SU-DHL-6 (cell line): ENCODE results near the gene ANKRD63.

Source experiments
- H2AFZ ChIP-seq: fragments of 200-600 bp; sonication (generic); 2 replicates; pipeline ENCODE4 v1.6.1; 2014; ENCODE audit warnings: low read depth, mild to moderate bottlenecking, moderate library complexity, mixed read lengths, antibody characterized with exemption, low read length; ENCODE audit not compliant: severe bottlenecking
- H3F3A ChIP-seq: fragments of 200-600 bp; shearing (Covaris generic); 2 replicates; pipeline ENCODE4 v1.6.0; 2016; ENCODE audit warnings: antibody characterized with exemption, mild to moderate bottlenecking; ENCODE audit not compliant: insufficient read depth
- H3K27ac ChIP-seq: fragments of 200-600 bp; sonication (generic); 2 replicates; pipeline ENCODE4 v1.5.1; 2016; ENCODE audit warnings: low read depth, mild to moderate bottlenecking, low read length, moderate library complexity, mixed read lengths
- H3K27me3 ChIP-seq: fragments of 200-600 bp; sonication (generic), shearing (Covaris generic); 2 replicates; pipeline ENCODE4 v1.6.0; 2014; ENCODE audit warnings: mild to moderate bottlenecking, low read length
- H3K36me3 ChIP-seq: fragments of 200-600 bp; sonication (generic); 2 replicates; pipeline ENCODE4 v1.6.1; 2014; ENCODE audit warnings: mild to moderate bottlenecking, low read length, mixed read lengths
- H3K4me2 ChIP-seq: fragments of 300-600, 200-600 bp; shearing (Covaris generic), sonication (generic); 2 replicates; pipeline ENCODE4 v1.6.0; 2014; ENCODE audit warnings: low read length, low read depth, mild to moderate bottlenecking; ENCODE audit not compliant: poor library complexity, severe bottlenecking
- H3K4me3 ChIP-seq: fragments of 200-600 bp; sonication (generic); 2 replicates; pipeline ENCODE4 v1.5.1; 2014; ENCODE audit warnings: antibody characterized with exemption, low read length, mild to moderate bottlenecking, mixed read lengths; ENCODE audit not compliant: insufficient read depth, poor library complexity, severe bottlenecking
- H3K79me2 ChIP-seq: fragments of 200-600 bp; sonication (generic); 2 replicates; pipeline ENCODE4 v1.6.1; 2014; ENCODE audit warnings: mild to moderate bottlenecking, low read length, moderate library complexity; ENCODE audit not compliant: insufficient read depth
- H3K9ac ChIP-seq: fragments of 200-600 bp; sonication (generic); 2 replicates; pipeline ENCODE4 v1.7.0; 2014; ENCODE audit warnings: mild to moderate bottlenecking, low read length
- H3K9me2 ChIP-seq: fragments of 200-600 bp; sonication (generic); replicated peaks from 2 replicates; pipeline ENCODE4 v1.6.1; 2014; ENCODE audit warnings: low read length; ENCODE audit not compliant: insufficient read depth
- H3K9me3 ChIP-seq: fragments of 200-600 bp; sonication (generic); 2 replicates; pipeline ENCODE4 v1.6.1; 2014; ENCODE audit warnings: low read length, mixed read lengths; ENCODE audit not compliant: insufficient read depth
- H4K20me1 ChIP-seq: fragments of 200-600 bp; sonication (generic); 2 replicates; pipeline ENCODE4 v1.6.1; 2014; ENCODE audit warnings: low read depth, mild to moderate bottlenecking, antibody characterized with exemption, low read length, moderate library complexity, mixed read lengths
- EZH2phosphoT487 ChIP-seq: fragments of 200-600 bp; sonication (generic), shearing (Covaris generic); conservative IDR thresholded peaks from 2 replicates; pipeline ENCODE4 v1.6.1; 2018; ENCODE audit warnings: mild to moderate bottlenecking, antibody characterized with exemption, low read length, moderate library complexity, mixed read lengths
- TF ChIP-seq, protein P1 (sequence below): fragments of 200-600 bp; sonication (generic); IDR thresholded peaks from one replicate; pipeline ENCODE4 v1.5.1; 2017; ENCODE audit warnings: antibody characterized with exemption, mild to moderate bottlenecking, low read length, moderate library complexity; ENCODE audit not compliant: insufficient read depth, poor library complexity, severe bottlenecking

ANKRD63 gene

DNA sequence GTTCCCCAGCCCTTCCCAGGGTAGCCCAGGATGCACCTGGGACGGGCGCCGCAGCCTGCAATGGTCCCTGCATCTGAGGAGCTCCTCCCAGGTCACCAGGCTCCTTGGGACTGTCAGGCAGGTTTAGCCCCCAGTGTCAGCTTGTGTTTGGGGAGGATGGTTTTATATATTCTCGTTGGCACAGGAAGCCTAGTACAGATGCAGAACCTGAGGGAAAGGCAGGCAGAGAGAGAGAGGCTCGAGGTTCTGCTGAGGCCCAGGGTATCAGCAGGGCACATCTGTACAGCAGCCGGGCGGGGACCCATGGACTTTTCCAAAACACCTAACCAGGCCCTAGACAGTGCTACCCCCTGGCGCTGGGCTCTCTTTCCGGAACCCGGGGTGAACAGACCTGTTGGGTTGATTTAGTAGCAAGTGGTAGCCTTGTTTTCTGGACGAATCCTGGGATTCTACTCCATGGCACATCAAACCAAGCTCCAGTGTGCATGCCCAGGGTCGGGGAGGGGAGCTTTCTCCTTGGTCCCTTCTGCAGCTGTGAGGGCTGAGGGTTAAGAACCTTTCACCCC, 35.4 kb downstream of the ANKRD63 start:
- H3K9ac ChIP-seq, result no peak overlapping the region
- no peak overlapping the region for H3K4me3 ChIP-seq
- H3K79me2 ChIP-seq, result no peaks in the 10 kb centered on the region
- no peaks in the 10 kb centered on the region for H3K27me3 ChIP-seq
- no peaks in the 10 kb centered on the region for H3K9me3 ChIP-seq
- no peaks in the 10 kb centered on the region for H3K36me3 ChIP-seq
- H3K9me2 ChIP-seq, result no peaks in the 10 kb centered on the region
- H3F3A ChIP-seq, result no peaks in the 10 kb centered on the region
- H3K4me2 ChIP-seq, result no peak overlapping the region
- H2AFZ ChIP-seq, result no peak overlapping the region
- H4K20me1 ChIP-seq, result no peaks in the 10 kb centered on the region
- TF ChIP-seq, protein P1, sequence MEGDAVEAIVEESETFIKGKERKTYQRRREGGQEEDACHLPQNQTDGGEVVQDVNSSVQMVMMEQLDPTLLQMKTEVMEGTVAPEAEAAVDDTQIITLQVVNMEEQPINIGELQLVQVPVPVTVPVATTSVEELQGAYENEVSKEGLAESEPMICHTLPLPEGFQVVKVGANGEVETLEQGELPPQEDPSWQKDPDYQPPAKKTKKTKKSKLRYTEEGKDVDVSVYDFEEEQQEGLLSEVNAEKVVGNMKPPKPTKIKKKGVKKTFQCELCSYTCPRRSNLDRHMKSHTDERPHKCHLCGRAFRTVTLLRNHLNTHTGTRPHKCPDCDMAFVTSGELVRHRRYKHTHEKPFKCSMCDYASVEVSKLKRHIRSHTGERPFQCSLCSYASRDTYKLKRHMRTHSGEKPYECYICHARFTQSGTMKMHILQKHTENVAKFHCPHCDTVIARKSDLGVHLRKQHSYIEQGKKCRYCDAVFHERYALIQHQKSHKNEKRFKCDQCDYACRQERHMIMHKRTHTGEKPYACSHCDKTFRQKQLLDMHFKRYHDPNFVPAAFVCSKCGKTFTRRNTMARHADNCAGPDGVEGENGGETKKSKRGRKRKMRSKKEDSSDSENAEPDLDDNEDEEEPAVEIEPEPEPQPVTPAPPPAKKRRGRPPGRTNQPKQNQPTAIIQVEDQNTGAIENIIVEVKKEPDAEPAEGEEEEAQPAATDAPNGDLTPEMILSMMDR, result no peak
- no peak for TF ChIP-seq EZH2phosphoT487
- H3K27ac ChIP-seq, result no peak overlapping the region

DNA sequence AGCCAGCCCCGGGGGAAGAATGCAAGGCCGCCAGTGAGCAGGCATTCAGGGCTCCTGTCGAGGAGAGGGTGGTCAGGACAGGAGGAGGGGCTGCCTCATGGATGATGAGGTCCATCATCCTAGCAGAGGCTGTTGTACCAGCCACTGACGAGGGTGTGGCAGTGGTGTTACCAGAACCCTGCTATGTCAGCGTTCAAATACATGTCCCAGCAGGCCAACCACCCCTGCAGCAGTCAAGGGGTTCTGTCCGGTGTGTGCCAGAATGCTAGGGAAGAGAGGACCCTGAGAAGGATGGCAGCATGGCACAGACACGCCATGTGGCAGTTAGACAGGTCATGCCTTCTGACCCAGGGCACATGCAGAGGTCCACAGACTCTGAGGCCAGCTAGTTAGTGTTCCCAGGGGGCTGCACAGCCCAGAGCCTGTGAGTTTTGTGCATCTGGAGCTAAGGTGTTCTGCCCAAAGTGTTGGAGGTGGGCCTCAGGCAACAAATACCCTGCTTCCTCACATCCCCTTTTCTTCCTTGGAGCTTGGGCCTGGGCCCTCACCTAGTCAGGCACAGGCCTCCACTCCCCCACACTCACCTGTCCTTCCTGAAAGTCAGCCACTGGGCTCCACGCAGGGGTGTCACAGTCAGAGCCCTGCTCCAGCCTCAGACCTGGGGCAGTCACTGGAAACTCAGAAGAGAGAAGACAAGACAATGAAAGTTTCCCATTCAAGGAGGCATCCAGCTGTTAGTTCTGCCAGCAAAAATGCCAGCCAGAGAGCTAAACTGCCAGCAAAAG, 36.2 kb downstream of the ANKRD63 start:
- no peaks in the 10 kb centered on the region for H4K20me1 ChIP-seq
- H3K9me3 ChIP-seq, result no peaks in the 10 kb centered on the region
- H3K9ac ChIP-seq, result no peak overlapping the region
- no peaks in the 10 kb centered on the region for H3K79me2 ChIP-seq
- no peak overlapping the region for H3K4me3 ChIP-seq
- no peak overlapping the region for H3K4me2 ChIP-seq
- H3K27me3 ChIP-seq, result no peaks in the 10 kb centered on the region
- no peaks in the 10 kb centered on the region for H3F3A ChIP-seq
- H3K36me3 ChIP-seq, result no peaks in the 10 kb centered on the region
- H3K27ac ChIP-seq, result no peak overlapping the region
- no peak overlapping the region for H2AFZ ChIP-seq
- no peaks in the 10 kb centered on the region for H3K9me2 ChIP-seq
- TF ChIP-seq EZH2phosphoT487, result no peak
- TF ChIP-seq, protein P1, result no peak

DNA sequence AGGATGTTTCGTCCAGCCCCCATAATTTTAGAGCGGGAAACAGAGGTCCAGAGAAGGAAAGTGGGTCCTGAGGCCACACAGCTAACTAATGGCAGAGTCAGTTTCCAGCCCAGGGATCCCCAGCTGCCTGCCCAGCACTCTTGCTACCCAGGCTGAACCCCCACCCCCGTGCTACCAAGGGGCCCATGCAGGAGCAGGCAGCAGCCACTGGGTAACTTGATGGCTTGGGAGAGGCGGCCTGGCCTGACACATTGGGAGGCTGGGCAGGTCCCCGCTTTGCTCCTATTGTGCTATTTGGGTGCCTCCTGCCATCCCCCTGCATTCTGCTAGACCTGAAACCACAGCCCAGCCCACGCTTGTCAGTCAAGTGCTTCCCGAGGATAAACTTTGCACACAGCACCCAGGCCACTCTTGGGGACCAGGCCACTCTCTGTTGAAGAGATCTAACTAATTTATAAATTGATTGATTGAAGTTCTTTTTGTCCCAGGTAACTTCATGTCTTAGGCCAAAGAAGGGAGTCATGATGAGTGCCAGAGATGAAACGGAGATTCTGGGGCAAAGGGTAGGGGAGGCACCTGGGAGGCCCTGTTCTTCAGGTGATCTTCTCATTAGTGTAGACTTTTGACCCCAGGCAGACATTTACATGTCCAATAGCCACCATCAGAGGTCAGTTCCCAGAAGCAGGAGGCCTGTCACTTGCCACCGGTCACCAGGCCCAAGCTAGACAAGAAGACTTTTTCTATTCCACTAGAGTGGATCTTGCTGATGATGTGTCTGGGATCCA, 37.0 kb downstream of the ANKRD63 start:
- H3K9me2 ChIP-seq, result no peaks in the 10 kb centered on the region
- no peaks in the 10 kb centered on the region for H3K27me3 ChIP-seq
- H3K4me3 ChIP-seq, result no peak overlapping the region
- no peaks in the 10 kb centered on the region for H3K9me3 ChIP-seq
- no peak overlapping the region for H3K27ac ChIP-seq
- no peaks in the 10 kb centered on the region for H3F3A ChIP-seq
- H3K4me2 ChIP-seq, result no peak overlapping the region
- H3K9ac ChIP-seq, result no peak overlapping the region
- H3K79me2 ChIP-seq, result no peaks in the 10 kb centered on the region
- no peaks in the 10 kb centered on the region for H3K36me3 ChIP-seq
- H4K20me1 ChIP-seq, result no peaks in the 10 kb centered on the region
- H2AFZ ChIP-seq, result no peak overlapping the region
- TF ChIP-seq, protein P1, result no peak
- TF ChIP-seq EZH2phosphoT487, result no peak
